HUES6 (cell line): ENCODE results near the gene APOD.
A peak's percentile ranks its signal among the peaks of the same experiment; 100 is the strongest.

Experiments
- H3K27ac ChIP-seq: 2 replicates; pipeline ENCODE4 v1.7.0; 2013; ENCODE audit warnings: low read depth, mild to moderate bottlenecking, low read length, inconsistent platforms
- H3K27me3 ChIP-seq: 2 replicates; pipeline ENCODE4 v1.6.1; 2013; ENCODE audit warnings: low read length; ENCODE audit not compliant: control insufficient read depth, insufficient read depth
- H3K36me3 ChIP-seq: 2 replicates; pipeline ENCODE4 v1.6.1; 2013; ENCODE audit warnings: low read length; ENCODE audit not compliant: control insufficient read depth, insufficient read depth
- H3K4me1 ChIP-seq: 2 replicates; pipeline ENCODE4 v1.6.1; 2013; ENCODE audit warnings: low read length; ENCODE audit not compliant: control insufficient read depth, insufficient read depth
- H3K4me3 ChIP-seq: 2 replicates; pipeline ENCODE4 v1.5.1; 2013; ENCODE audit warnings: low read depth, low read length
- H3K9ac ChIP-seq: one replicate; pipeline ENCODE4 v1.6.1; 2013; ENCODE audit warnings: mild to moderate bottlenecking, low read length
- H3K9me3 ChIP-seq: 2 replicates; pipeline ENCODE4 v1.6.1; 2013; ENCODE audit warnings: low read depth, low read length; ENCODE audit not compliant: control insufficient read depth, insufficient read depth

Gene APOD

GRCh38 chr3:195550723-195551122 lies 33.0 kb downstream of the APOD start:
- no peak overlapping the region for H3K27ac ChIP-seq
- H3K9me3 ChIP-seq = no peaks in the 10 kb centered on the region
- H3K9ac ChIP-seq = no peak overlapping the region
- peaks cover 45% of the 10 kb centered on the region for H3K4me1 ChIP-seq
- no peaks in the 10 kb centered on the region for H3K36me3 ChIP-seq
- no peaks in the 10 kb centered on the region for H3K27me3 ChIP-seq
- no peak overlapping the region for H3K4me3 ChIP-seq

- Histone ChIP-seq H3K27me3 (no peaks in the 10 kb centered on the region), H3K4me1 (peaks cover 40% of the 10 kb centered on the region), H3K27ac (no peak overlapping the region), H3K9ac (no peak overlapping the region), H3K36me3 (no peaks in the 10 kb centered on the region), H3K4me3 (no peak overlapping the region), H3K9me3 (no peaks in the 10 kb centered on the region)
Measured at GRCh38 chr3:195549931-195550519, 33.7 kb downstream of the APOD start.

GRCh38 chr3:195548987-195549386 lies 34.8 kb downstream of the APOD start:
- 0 out of 2 replicates have a peak overlapping the region, but pooled peaks have one; percentile 21 for H3K4me3 ChIP-seq
- peaks cover 50% of the 10 kb centered on the region for H3K4me1 ChIP-seq
- H3K36me3 ChIP-seq = no peaks in the 10 kb centered on the region
- H3K9ac ChIP-seq = peak overlapping the region; percentile 68
- H3K27me3 ChIP-seq = peaks cover 10% of the 10 kb centered on the region
- H3K9me3 ChIP-seq = no peaks in the 10 kb centered on the region
- H3K27ac ChIP-seq = peak overlapping the region; percentile 42; the same call in 1 of the 2 replicates

- Histone ChIP-seq H3K9me3 (no peaks in the 10 kb centered on the region), H3K27me3 (peaks cover 14% of the 10 kb centered on the region), H3K27ac (peak overlapping the region; percentile 60; the same call in 1 of the 2 replicates), H3K9ac (peak overlapping the region; percentile 68), H3K36me3 (no peaks in the 10 kb centered on the region), H3K4me1 (peaks cover 55% of the 10 kb centered on the region), H3K4me3 (peak overlapping the region; percentile 21)
Measured at GRCh38 chr3:195548501-195548900, 35.2 kb downstream of the APOD start.

- H3K9me3 ChIP-seq = no peaks in the 10 kb centered on the region
- no peaks in the 10 kb centered on the region for H3K36me3 ChIP-seq
- peak overlapping the region; percentile 60; the same call in 1 of the 2 replicates for H3K27ac ChIP-seq
- H3K27me3 ChIP-seq = peaks cover 15% of the 10 kb centered on the region
- H3K4me3 ChIP-seq = peak overlapping the region; percentile 21
- peak overlapping the region; percentile 68 for H3K9ac ChIP-seq
- peaks cover 55% of the 10 kb centered on the region for H3K4me1 ChIP-seq
Measured at GRCh38 chr3:195548006-195548405, 35.7 kb downstream of the APOD start.

GRCh38 chr3:195546130-195546560 lies 37.6 kb downstream of the APOD start:
- H3K4me1 ChIP-seq = peaks cover 56% of the 10 kb centered on the region
- H3K27ac ChIP-seq = no peak overlapping the region
- no peak overlapping the region for H3K9ac ChIP-seq
- H3K4me3 ChIP-seq = no peak overlapping the region
- no peaks in the 10 kb centered on the region for H3K36me3 ChIP-seq
- peaks cover 15% of the 10 kb centered on the region for H3K27me3 ChIP-seq
- H3K9me3 ChIP-seq = no peaks in the 10 kb centered on the region

GRCh38 chr3:195544634-195545033 lies 39.1 kb downstream of the APOD start:
- Histone ChIP-seq H3K36me3 (no peaks in the 10 kb centered on the region), H3K9ac (no peak overlapping the region), H3K4me1 (peaks cover 57% of the 10 kb centered on the region), H3K9me3 (no peaks in the 10 kb centered on the region), H3K4me3 (no peak overlapping the region), H3K27me3 (peaks cover 15% of the 10 kb centered on the region), H3K27ac (no peak overlapping the region)

GRCh38 chr3:195544230-195544536 lies 39.6 kb downstream of the APOD start:
- Histone ChIP-seq H3K4me1 (peaks cover 57% of the 10 kb centered on the region), H3K9ac (peak overlapping the region; percentile 70), H3K9me3 (no peaks in the 10 kb centered on the region), H3K27ac (no peak overlapping the region), H3K4me3 (peak overlapping the region; percentile 95), H3K27me3 (peaks cover 15% of the 10 kb centered on the region), H3K36me3 (no peaks in the 10 kb centered on the region)

GRCh38 chr3:195543500-195544229 lies 40.1 kb downstream of the APOD start:
- H3K36me3 ChIP-seq = no peaks in the 10 kb centered on the region
- peak overlapping the region; percentile 95 for H3K4me3 ChIP-seq
- H3K27me3 ChIP-seq = peaks cover 15% of the 10 kb centered on the region
- peak overlapping the region; percentile 70 for H3K9ac ChIP-seq
- no peaks in the 10 kb centered on the region for H3K9me3 ChIP-seq
- H3K27ac ChIP-seq = no peak overlapping the region
- peaks cover 52% of the 10 kb centered on the region for H3K4me1 ChIP-seq

GRCh38 chr3:195542698-195543499 lies 40.8 kb downstream of the APOD start, which contains the start of gene PPP1R2:
Gene PPP1R2, minus strand, starts transcription at chr3:195543325. Its CDS starts 300 bp downstream, at chr3:195543025.
- Histone ChIP-seq H3K4me1 (peaks cover 47% of the 10 kb centered on the region), H3K27ac (peak within 1 kb of the TSS; percentile 86; the same call in 1 of the 2 replicates), H3K27me3 (peaks cover 15% of the 10 kb centered on the region), H3K4me3 (peak within 1 kb of the TSS; percentile 95), H3K9ac (peak within 1 kb of the TSS; percentile 97), H3K9me3 (no peaks in the 10 kb centered on the region), H3K36me3 (no peaks in the 10 kb centered on the region)

GRCh38 chr3:195542316-195542697 lies 41.4 kb downstream of the APOD start:
- Histone ChIP-seq H3K9ac (peak overlapping the region; percentile 97), H3K27me3 (peaks cover 15% of the 10 kb centered on the region), H3K4me1 (peaks cover 47% of the 10 kb centered on the region), H3K36me3 (no peaks in the 10 kb centered on the region), H3K4me3 (peak overlapping the region; percentile 95), H3K27ac (peak overlapping the region; percentile 86; the same call in 1 of the 2 replicates), H3K9me3 (no peaks in the 10 kb centered on the region)
